ENCODE data around the gene MED13L.
"Not testable (repeated sequence)": the region's sequence is repeated elsewhere in the genome, so short reads cannot be mapped to it uniquely, and the experiment has no call there.

Gene MED13L

GRCh38 chr12:116259800-116260577, 17.5 kb downstream of the MED13L start:
- H3K4me3 ChIP-seq (ENCODE audit: low read length): no peak overlapping the region
- DNase-seq (ENCODE audit: low read depth, low spot score): no peak

GRCh38 chr12:116257826-116258225, 19.7 kb downstream of the MED13L start:
- no peak for DNase-seq (ENCODE audit: low read depth, low spot score)
- H3K4me3 ChIP-seq (ENCODE audit: low read length): no peak overlapping the region

- no peak overlapping the region for H3K4me3 ChIP-seq (ENCODE audit: low read length)
- no peak for DNase-seq (ENCODE audit: low read depth, low spot score)
These were observed 20.3 kb downstream of the MED13L start for GRCh38 chr12:116257215-116257614.

GRCh38 chr12:116249938-116250337, 27.6 kb downstream of the MED13L start:
- H3K4me3 ChIP-seq (ENCODE audit: low read length): no peak overlapping the region
- no peak for DNase-seq (ENCODE audit: low read depth, low spot score)

GRCh38 chr12:116248930-116249329, 28.6 kb downstream of the MED13L start:
- no peak overlapping the region for H3K4me3 ChIP-seq (ENCODE audit: low read length)
- DNase-seq (ENCODE audit: low read depth, low spot score): no peak

- no peak overlapping the region for H3K4me3 ChIP-seq (ENCODE audit: low read length)
- DNase-seq (ENCODE audit: low read depth, low spot score): no peak
These were observed 29.1 kb downstream of the MED13L start for GRCh38 chr12:116248433-116248832.

GRCh38 chr12:116247377-116247776, 30.1 kb downstream of the MED13L start:
- H3K4me3 ChIP-seq (ENCODE audit: low read length): no peak overlapping the region
- DNase-seq (ENCODE audit: low read depth, low spot score): no peak

- DNase-seq (ENCODE audit: low read depth, low spot score): no peak
- no peak overlapping the region for H3K4me3 ChIP-seq (ENCODE audit: low read length)
These were observed 30.9 kb downstream of the MED13L start for GRCh38 chr12:116246490-116247179.

GRCh38 chr12:116245189-116245588, 32.3 kb downstream of the MED13L start:
- DNase-seq (ENCODE audit: low read depth, low spot score): no peak

GRCh38 chr12:116244474-116245090, 32.9 kb downstream of the MED13L start:
- no peak for DNase-seq (ENCODE audit: low read depth, low spot score)
- H3K4me3 ChIP-seq (ENCODE audit: low read length): no peak overlapping the region

More at GRCh38 chr12:116245189-116245588, 32.3 kb downstream of the MED13L start:
- no peak overlapping the region for H3K4me3 ChIP-seq (ENCODE audit: low read length)

GRCh38 chr12:116244001-116244400, 33.5 kb downstream of the MED13L start:
- no peak overlapping the region for H3K4me3 ChIP-seq (ENCODE audit: low read length)
- DNase-seq (ENCODE audit: low read depth, low spot score): no peak

GRCh38 chr12:116242740-116243139, 34.8 kb downstream of the MED13L start:
- H3K4me3 ChIP-seq (ENCODE audit: low read length): no peak overlapping the region
- no peak for DNase-seq (ENCODE audit: low read depth, low spot score)

- H3K4me3 ChIP-seq (ENCODE audit: low read length): no peak overlapping the region
- DNase-seq (ENCODE audit: low read depth, low spot score): no peak
These were observed 36.2 kb downstream of the MED13L start for GRCh38 chr12:116241157-116241759.

- H3K4me3 ChIP-seq (ENCODE audit: low read length); DNase-seq (ENCODE audit: low read depth, low spot score): not testable (repeated sequence)
These were observed 38.8 kb downstream of the MED13L start for GRCh38 chr12:116238570-116239119.

GRCh38 chr12:116238149-116238548, 39.3 kb downstream of the MED13L start:
- no peak overlapping the region for H3K4me3 ChIP-seq (ENCODE audit: low read length)
- no peak for DNase-seq (ENCODE audit: low read depth, low spot score)

- no peak for DNase-seq (ENCODE audit: low read depth, low spot score)
- no peak overlapping the region for H3K4me3 ChIP-seq (ENCODE audit: low read length)
These were observed 40.5 kb downstream of the MED13L start for GRCh38 chr12:116236976-116237375.

GRCh38 chr12:116236148-116236731, 41.3 kb downstream of the MED13L start:
- DNase-seq (ENCODE audit: low read depth, low spot score): peak; percentile 76

GRCh38 chr12:116234148-116234547, 43.3 kb downstream of the MED13L start:
- not testable (repeated sequence) for DNase-seq (ENCODE audit: low read depth, low spot score); H3K4me3 ChIP-seq (ENCODE audit: low read length)

More at GRCh38 chr12:116236148-116236731, 41.3 kb downstream of the MED13L start:
- no peak overlapping the region for H3K4me3 ChIP-seq (ENCODE audit: low read length)

- H3K4me3 ChIP-seq (ENCODE audit: low read length): no peak overlapping the region
- DNase-seq (ENCODE audit: low read depth, low spot score): no peak
These were observed 43.8 kb downstream of the MED13L start for GRCh38 chr12:116233669-116234068.
